Right hindlimb (tissue), 1 donor: ENCODE measurements around the gene KIAA0586.

Experiments
- DNase-seq: peaks from one replicate; pipeline ENCODE4 v3.0.0-alpha.2; 2018

Gene KIAA0586

DNA sequence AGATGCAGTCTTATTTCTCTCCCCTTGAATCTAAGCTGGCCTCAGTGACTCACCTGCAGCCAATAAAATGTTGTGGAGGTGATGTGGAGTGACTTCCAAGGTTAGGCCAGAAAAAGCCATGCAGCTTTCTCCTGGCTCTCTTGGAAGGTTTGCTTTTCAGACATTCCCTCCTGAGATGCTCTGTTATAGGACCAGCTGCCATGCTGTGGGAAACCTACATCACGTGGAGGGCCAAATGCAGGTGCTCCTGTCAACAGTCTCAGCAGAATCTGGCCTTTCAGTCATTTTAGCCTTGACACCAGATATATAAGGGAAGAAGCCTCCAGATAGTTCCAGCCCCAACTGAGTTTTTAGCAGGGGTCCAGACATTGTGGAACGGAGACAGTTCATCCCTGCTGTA, 172.2 kb downstream of the KIAA0586 start:
- no peak for DNase-seq
